Esophagus muscularis mucosa (tissue), 4 donors: Measurements from ENCODE around the gene GFAP. TPM values are rescaled to one million over a fixed set of nuclear protein-coding genes. Genes with fewer than 3 reads are reported as not detected.

ENCODE experiments used
- DNase-seq: peaks from one replicate; pipeline ENCODE4 v3.0.0-alpha.2; 2017; ENCODE audit errors: extremely low spot score
- H3K27ac ChIP-seq, 4 donors: fragments of 200-600 bp; sonication (generic); replicated peaks in 1 of 4; 1 replicate in 3 of 4; 2 replicates in 1 of 4; pipeline ENCODE4 v1.5.1; 2016 to 2019; ENCODE audit warnings: mild to moderate bottlenecking in 1 of 4
- H3K27me3 ChIP-seq, 4 donors: fragments of 200-600 bp; sonication (generic); one replicate each; pipeline versions ENCODE4 v1.5.1 to v1.6.0; 2016 to 2019
- H3K36me3 ChIP-seq, 4 donors: fragments of 200-600 bp; sonication (generic); one replicate each; pipeline ENCODE4 v1.5.1; 2016 to 2019
- H3K4me1 ChIP-seq, 4 donors: fragments of 200-600 bp; sonication (generic); one replicate each; pipeline ENCODE4 v1.5.1; 2016 to 2019
- H3K4me3 ChIP-seq, 4 donors: fragments of 200-600 bp; sonication (generic); 1 replicate in 2 of 4; 2 replicates in 2 of 4; pipeline ENCODE4 v1.5.1; 2016 to 2019; ENCODE audit warnings: mild to moderate bottlenecking in 4 of 4, moderate library complexity in 1 of 4
- H3K9me3 ChIP-seq, 4 donors: fragments of 200-600 bp; sonication (generic); 1 replicate in 3 of 4; 2 replicates in 1 of 4; pipeline ENCODE4 v1.5.1; 2016 to 2019
- EP300 ChIP-seq: sonication (generic); formaldehyde crosslinking; IDR thresholded peaks from one replicate; pipeline ENCODE4 v1.6.1; 2017; ENCODE audit warnings: antibody characterized with exemption
- POLR2A ChIP-seq: fragments of 450-650 bp; IDR thresholded peaks from one replicate; pipeline ENCODE4 v1.6.1; 2017; ENCODE audit warnings: antibody characterized with exemption, moderate library complexity, mild to moderate bottlenecking, low read depth
- POLR2AphosphoS5 ChIP-seq, 2 donors: sonication (generic); formaldehyde crosslinking; IDR thresholded peaks; one replicate each; pipeline ENCODE4 v1.6.1; 2017; ENCODE audit warnings: antibody characterized with exemption in 2 of 2
- WGBS: methylation state at CpG from one replicate; pipeline ENCODE4 v1.1.5; 2018; 5-methylcytosine and 5-hydroxymethylcytosine counted together
- intact Hi-C: fragments of 100-400 bp; cut with DNase I; formaldehyde crosslinking; loops from one replicate; pipeline ENCODE4 v1.15.1; 2023
- total RNA-seq, 4 donors: library from RNA; depleted of rRNA; stranded (reverse); fragments of >200 nt; gene quantifications; one replicate each; pipeline versions ENCODE4 v1.1.0 to v1.2.1, GENCODE V29; 2016
- TF ChIP-seq, protein P1 (sequence below), 3 experiments: fragments of 200-600 bp in 2 of 3; fragments of 450-650 bp in 1 of 3; sonication (generic) in 2 of 3; IDR thresholded peaks; one replicate each; pipeline ENCODE4 v1.5.1; 2017 to 2019; ENCODE audit warnings: antibody characterized with exemption in 3 of 3, mild to moderate bottlenecking in 2 of 3, moderate library complexity in 1 of 3

GFAP gene
- total RNA-seq, 4 donors from 2014 or later, result 1.2 to 2.8 TPM; not detected in 2

GRCh38 chr17:44877121-44877520 is 38.2 kb downstream of the GFAP start:
- WGBS, result 84% methylated on average over 5 of the region's 5 CpGs
- Histone ChIP-seq H3K27me3 (no peaks in the 10 kb centered on the region), H3K9me3 (no peaks in the 10 kb centered on the region), H3K27ac (no peak overlapping the region), H3K36me3 (peaks cover 47 to 94% (median 84%) of the 10 kb centered on the region in 4 donors), H3K4me1 (peaks cover 0 to 13% (median 6%) of the 10 kb centered on the region in 4 donors), H3K4me3 (no peak overlapping the region)
- no peak for DNase-seq
- intact Hi-C loops, result no loop called here
- TF ChIP-seq, protein P1, sequence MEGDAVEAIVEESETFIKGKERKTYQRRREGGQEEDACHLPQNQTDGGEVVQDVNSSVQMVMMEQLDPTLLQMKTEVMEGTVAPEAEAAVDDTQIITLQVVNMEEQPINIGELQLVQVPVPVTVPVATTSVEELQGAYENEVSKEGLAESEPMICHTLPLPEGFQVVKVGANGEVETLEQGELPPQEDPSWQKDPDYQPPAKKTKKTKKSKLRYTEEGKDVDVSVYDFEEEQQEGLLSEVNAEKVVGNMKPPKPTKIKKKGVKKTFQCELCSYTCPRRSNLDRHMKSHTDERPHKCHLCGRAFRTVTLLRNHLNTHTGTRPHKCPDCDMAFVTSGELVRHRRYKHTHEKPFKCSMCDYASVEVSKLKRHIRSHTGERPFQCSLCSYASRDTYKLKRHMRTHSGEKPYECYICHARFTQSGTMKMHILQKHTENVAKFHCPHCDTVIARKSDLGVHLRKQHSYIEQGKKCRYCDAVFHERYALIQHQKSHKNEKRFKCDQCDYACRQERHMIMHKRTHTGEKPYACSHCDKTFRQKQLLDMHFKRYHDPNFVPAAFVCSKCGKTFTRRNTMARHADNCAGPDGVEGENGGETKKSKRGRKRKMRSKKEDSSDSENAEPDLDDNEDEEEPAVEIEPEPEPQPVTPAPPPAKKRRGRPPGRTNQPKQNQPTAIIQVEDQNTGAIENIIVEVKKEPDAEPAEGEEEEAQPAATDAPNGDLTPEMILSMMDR (IDR thresholded peaks at IDR 0.05), result no peak
- TF ChIP-seq POLR2A, result no peak
- no peak for TF ChIP-seq POLR2AphosphoS5 (IDR thresholded peaks at IDR 0.05)
- TF ChIP-seq EP300, result no peak

GRCh38 chr17:44875761-44876160 is 39.5 kb downstream of the GFAP start:
- H3K27ac ChIP-seq, result no peak overlapping the region
- no peak for TF ChIP-seq POLR2A
- no peak for TF ChIP-seq EP300
- TF ChIP-seq POLR2AphosphoS5 (IDR thresholded peaks at IDR 0.05), result no peak
- TF ChIP-seq, protein P1 (IDR thresholded peaks at IDR 0.05), result no peak
- no peaks in the 10 kb centered on the region for H3K9me3 ChIP-seq
- 95% methylated on average over 6 of the region's 6 CpGs for WGBS
- peaks cover 49 to 94% (median 86%) of the 10 kb centered on the region in 4 donors for H3K36me3 ChIP-seq
- H3K4me3 ChIP-seq, result no peak overlapping the region
- intact Hi-C loops, result no loop called here
- H3K4me1 ChIP-seq, result peaks cover 0 to 21% (median 10%) of the 10 kb centered on the region in 4 donors
- no peak for DNase-seq
- no peaks in the 10 kb centered on the region for H3K27me3 ChIP-seq

GRCh38 chr17:44872131-44872768 is 43.0 kb downstream of the GFAP start:
- peak; percentile 93 for DNase-seq
- H3K4me3 ChIP-seq, result no peak overlapping the region
- no peaks in the 10 kb centered on the region for H3K9me3 ChIP-seq
- intact Hi-C loops, result no loop called here
- TF ChIP-seq, protein P1 (IDR thresholded peaks at IDR 0.05), result no peak
- no peak for TF ChIP-seq EP300
- no peak for TF ChIP-seq POLR2AphosphoS5 (IDR thresholded peaks at IDR 0.05)
- TF ChIP-seq POLR2A, result no peak
- H3K4me1 ChIP-seq, result peaks cover 7 to 27% (median 13%) of the 10 kb centered on the region in 4 donors
- WGBS, result 74% methylated on average over 9 of the region's 9 CpGs
- H3K27ac ChIP-seq, result peak overlapping the region in 2 of 4 donors; percentile 40 to 58
- peaks cover 35 to 96% (median 89%) of the 10 kb centered on the region in 4 donors for H3K36me3 ChIP-seq
- H3K27me3 ChIP-seq, result no peaks in the 10 kb centered on the region

- TF ChIP-seq POLR2AphosphoS5 (IDR thresholded peaks at IDR 0.05) (no peak), POLR2A (no peak), EP300 (no peak)
- TF ChIP-seq, protein P1 (IDR thresholded peaks at IDR 0.05), result no peak
- WGBS, result 93% methylated on average over 12 of the region's 12 CpGs
- peaks cover 7 to 27% (median 13%) of the 10 kb centered on the region in 4 donors for H3K4me1 ChIP-seq
- H3K4me3 ChIP-seq, result no peak overlapping the region
- no peaks in the 10 kb centered on the region for H3K9me3 ChIP-seq
- no peaks in the 10 kb centered on the region for H3K27me3 ChIP-seq
- DNase-seq, result no peak
- intact Hi-C loops, result no loop called here
- peak overlapping the region in 2 of 4 donors; percentile 40 to 58 for H3K27ac ChIP-seq
- H3K36me3 ChIP-seq, result peaks cover 35 to 96% (median 89%) of the 10 kb centered on the region in 4 donors
Observed at GRCh38 chr17:44871556-44871955, 43.7 kb downstream of the GFAP start.
